HCT116 (cell line): ENCODE results near the gene USP48. TPM values are rescaled to one million over a fixed set of nuclear protein-coding genes. Genes with fewer than 3 reads are reported as not detected.

Source experiments
- ATAC-seq: fragments of 200-7000 bp; cut with Tn5 transposase; 2 replicates; pipeline ENCODE4 v1.9.1; 2020; ENCODE audit warnings: mild to moderate bottlenecking, moderate library complexity
- BruUV-seq: library from RNA; stranded (reverse); fragments of 400-500 nt; replicated peaks from 2 replicates; lab custom pipeline; 2021; lab: Mats Ljungman, UMichigan
- CTCF ChIA-PET: fragments of 300-600 bp; sonication (Branson Sonifier 250); formaldehyde crosslinking; loops from one replicate; lab custom pipeline; 2021; ENCODE audit warnings: antibody characterized with exemption; lab: Charles Lee
- POLR2A ChIA-PET: fragments of 300-600, 350-600 bp; sonication (Branson Sonifier 250); formaldehyde crosslinking; loops from one replicate; lab custom pipeline; 2021; ENCODE audit warnings: antibody characterized with exemption; lab: Charles Lee
- RAD21 ChIA-PET, 2 experiments: fragments of 300-600 bp; sonication (Branson Sonifier 250); formaldehyde crosslinking; loops; one replicate each; lab custom pipeline; 2023; ENCODE audit warnings: low total read pairs in 2 of 2; ENCODE audit not compliant: uncharacterized antibody in 2 of 2, unreplicated experiment in 2 of 2, low non-redundant PET in 1 of 2; lab: Charles Lee
- DNase-seq: peaks from one replicate; pipeline ENCODE4 v3.0.0-alpha.2; 2010; ENCODE audit warnings: low read depth, low spot score
- H2AFZ ChIP-seq: fragments of 200-600 bp; shearing (Covaris generic), sonication (generic); 2 replicates; pipeline ENCODE4 v1.6.1; 2017; ENCODE audit warnings: low read depth, mixed run types, mixed read lengths, antibody characterized with exemption, low read length; ENCODE audit not compliant: poor library complexity, severe bottlenecking
- H3K27ac ChIP-seq: 2 replicates; pipeline ENCODE4 v1.5.1; 2012; ENCODE audit warnings: low read depth, low read length
- H3K27me3 ChIP-seq: fragments of 200-600 bp; sonication (generic); 2 replicates; pipeline ENCODE4 v1.6.1; 2016; ENCODE audit warnings: mixed run types, low read length, mixed read lengths; ENCODE audit not compliant: insufficient read depth
- H3K36me3 ChIP-seq, 2 experiments: fragments of 200-500 bp in 1 of 2; fragments of 200-600 bp in 1 of 2; sonication (Bioruptor generic) in 1 of 2; sonication (generic) in 1 of 2; 2 replicates each; pipeline versions ENCODE4 v1.5.1 to v1.6.1; 2014 to 2016; ENCODE audit warnings: low read length in 2 of 2, inconsistent platforms in 1 of 2, mixed read lengths in 1 of 2, mixed run types in 1 of 2; ENCODE audit not compliant: insufficient read depth in 2 of 2, control insufficient read depth in 1 of 2
- H3K4me1 ChIP-seq, 2 experiments: fragments of 200-600 bp in 1 of 2; sonication (generic) in 1 of 2; 2 replicates each; pipeline versions ENCODE4 v1.5.1 to v1.6.1; 2012 to 2017; ENCODE audit warnings: low read length in 2 of 2, inconsistent platforms in 1 of 2, mild to moderate bottlenecking in 1 of 2, mixed read lengths in 1 of 2, mixed run types in 1 of 2, moderate library complexity in 1 of 2; ENCODE audit not compliant: insufficient read depth in 2 of 2, control insufficient read depth in 1 of 2
- H3K4me2 ChIP-seq: fragments of 200-600 bp; sonication (generic); 2 replicates; pipeline ENCODE4 v1.6.1; 2017; ENCODE audit warnings: mixed run types, low read length, mixed read lengths
- H3K4me3 ChIP-seq, 2 experiments: fragments of 200-600 bp in 1 of 2; sonication (generic) in 1 of 2; replicated peaks in 1 of 2; 2 replicates each; pipeline ENCODE4 v1.5.1; 2011 to 2016; ENCODE audit warnings: low read length in 2 of 2, control low read depth in 1 of 2, low read depth in 1 of 2, mild to moderate bottlenecking in 1 of 2, mixed read lengths in 1 of 2, mixed run types in 1 of 2
- H3K79me2 ChIP-seq: fragments of 200-600 bp; sonication (generic); 2 replicates; pipeline ENCODE4 v1.6.1; 2017; ENCODE audit warnings: mild to moderate bottlenecking, mixed run types, low read length, moderate library complexity, mixed read lengths; ENCODE audit not compliant: insufficient read depth
- H3K9ac ChIP-seq: fragments of 200-600 bp; sonication (generic); 2 replicates; pipeline ENCODE4 v1.6.1; 2016; ENCODE audit warnings: low read length, mixed read lengths
- H3K9me2 ChIP-seq: fragments of 200-600 bp; sonication (generic), shearing (Covaris generic); 2 replicates; pipeline ENCODE4 v1.6.1; 2017; ENCODE audit warnings: mixed run types, mild to moderate bottlenecking, moderate library complexity; ENCODE audit not compliant: insufficient read depth
- H3K9me3 ChIP-seq, 2 experiments: fragments of 200-500 bp in 1 of 2; fragments of 200-600 bp in 1 of 2; sonication (Bioruptor generic) in 1 of 2; sonication (generic) in 1 of 2; 2 replicates each; pipeline ENCODE4 v1.6.1; 2014 to 2017; ENCODE audit warnings: low read length in 2 of 2, mixed read lengths in 2 of 2, inconsistent platforms in 1 of 2, low read depth in 1 of 2, mild to moderate bottlenecking in 1 of 2, mixed run types in 1 of 2, moderate library complexity in 1 of 2; ENCODE audit not compliant: control insufficient read depth in 1 of 2, insufficient read depth in 1 of 2
- H4K20me1 ChIP-seq: fragments of 200-600 bp; sonication (generic), shearing (Covaris generic); 2 replicates; pipeline ENCODE4 v1.6.1; 2017; ENCODE audit warnings: mixed run types, mild to moderate bottlenecking, moderate library complexity; ENCODE audit not compliant: insufficient read depth
- ATF3 ChIP-seq: IDR thresholded peaks from 2 replicates; pipeline ENCODE4 v1.6.1; 2012
- CTCF ChIP-seq, 3 experiments: fragments of 200-600 bp in 1 of 3; sonication (generic) in 1 of 3; IDR thresholded peaks in 2 of 3; conservative IDR thresholded peaks in 1 of 3; 2 replicates each; pipeline ENCODE4 v1.5.1; 2012 to 2017; ENCODE audit warnings: low read depth in 2 of 3, low read length in 2 of 3, antibody characterized with exemption in 1 of 3, borderline replicate concordance in 1 of 3, control low read depth in 1 of 3, mild to moderate bottlenecking in 1 of 3, mixed read lengths in 1 of 3, mixed run types in 1 of 3, moderate library complexity in 1 of 3; ENCODE audit not compliant: insufficient read depth in 1 of 3
- ELF1 ChIP-seq: IDR thresholded peaks from 2 replicates; pipeline ENCODE4 v1.6.1; 2012; ENCODE audit warnings: low read depth, borderline replicate concordance
- JUND ChIP-seq: IDR thresholded peaks from 2 replicates; pipeline ENCODE4 v1.6.1; 2012
- POLR2A ChIP-seq: IDR thresholded peaks from 2 replicates; pipeline ENCODE4 v1.7.0; 2011; ENCODE audit warnings: borderline replicate concordance; ENCODE audit not compliant: insufficient read depth, insufficient read length; ENCODE audit errors: extremely low read depth
- POLR2AphosphoS5 ChIP-seq: IDR thresholded peaks from 2 replicates; pipeline ENCODE4 v1.6.1; 2011; ENCODE audit warnings: mild to moderate bottlenecking, low read depth, low read length, moderate library complexity
- REST ChIP-seq: IDR thresholded peaks from 2 replicates; pipeline ENCODE4 v1.6.1; 2012; ENCODE audit warnings: low read depth
- TCF7L2 ChIP-seq: IDR thresholded peaks from 2 replicates; pipeline ENCODE4 v1.7.0; 2011; ENCODE audit warnings: borderline replicate concordance, inconsistent platforms; ENCODE audit not compliant: insufficient read depth, insufficient read length; ENCODE audit errors: extremely low read depth
- YY1 ChIP-seq: IDR thresholded peaks from 2 replicates; pipeline ENCODE4 v1.6.1; 2011; ENCODE audit warnings: low read length, low read depth, moderate library complexity, mild to moderate bottlenecking; ENCODE audit not compliant: insufficient replicate concordance; ENCODE audit errors: extremely low read depth
- ZFX ChIP-seq: fragments of 450-650 bp; IDR thresholded peaks from 2 replicates; pipeline ENCODE4 v1.6.1; 2017
- ZNF274 ChIP-seq: fragments of 200-500 bp; sonication (Bioruptor generic); IDR thresholded peaks from 2 replicates; pipeline ENCODE4 v1.6.1; 2014; ENCODE audit warnings: mild to moderate bottlenecking, low read depth, low read length, inconsistent platforms
- intact Hi-C: fragments of 100-400 bp; cut with micrococcal nuclease; formaldehyde crosslinking; loops from 2 replicates; pipeline ENCODE4 v1.10.0; 2022
- total RNA-seq: library from RNA; stranded (reverse); gene quantifications from one replicate; pipeline ENCODE4 v1.2.1, GENCODE V29; 2021; ENCODE audit not compliant: unreplicated experiment
- TF ChIP-seq, protein P1 (sequence below): IDR thresholded peaks from 2 replicates; pipeline ENCODE4 v1.6.1; 2011; ENCODE audit warnings: mild to moderate bottlenecking, low read length, moderate library complexity; ENCODE audit not compliant: insufficient replicate concordance; ENCODE audit errors: extremely low read depth

The USP48 gene
- total RNA-seq, 1 experiment from 2014 or later: 54.8 TPM

- TF ChIP-seq REST (no peak), POLR2A (no peak), JUND (no peak), ZFX (no peak)
Observed at GRCh38 chr1:21641076-21641475, 141.9 kb downstream of the USP48 start (continued).

- H3K9me3 ChIP-seq: no peaks in the 10 kb centered on the region
- peaks cover 24 to 43% of the 10 kb centered on the region in 2 experiments for H3K4me1 ChIP-seq
- no peak overlapping the region for H3K9ac ChIP-seq
- no peaks in the 10 kb centered on the region for H3K27me3 ChIP-seq
- DNase-seq (no peak), ATAC-seq (no peak)
- H3K4me2 ChIP-seq: no peak overlapping the region
- CTCF ChIA-PET: no interaction called here
- BruUV-seq: no TSS peak
- TF ChIP-seq ZNF274 (no peak), ELF1 (no peak), REST (no peak), ATF3 (no peak), POLR2AphosphoS5 (no peak), CTCF (IDR thresholded peaks at IDR 0.05 in 2 of 3, conservative IDR thresholded peaks at IDR 0.05 in 1 of 3; ENCODE audit: borderline replicate concordance in 1 of 3, insufficient read depth in 1 of 3, low read depth in 2 of 3, low read length in 2 of 3) (no peak), YY1 (no peak), POLR2A (no peak), TCF7L2 (no peak)
- TF ChIP-seq, protein P1, sequence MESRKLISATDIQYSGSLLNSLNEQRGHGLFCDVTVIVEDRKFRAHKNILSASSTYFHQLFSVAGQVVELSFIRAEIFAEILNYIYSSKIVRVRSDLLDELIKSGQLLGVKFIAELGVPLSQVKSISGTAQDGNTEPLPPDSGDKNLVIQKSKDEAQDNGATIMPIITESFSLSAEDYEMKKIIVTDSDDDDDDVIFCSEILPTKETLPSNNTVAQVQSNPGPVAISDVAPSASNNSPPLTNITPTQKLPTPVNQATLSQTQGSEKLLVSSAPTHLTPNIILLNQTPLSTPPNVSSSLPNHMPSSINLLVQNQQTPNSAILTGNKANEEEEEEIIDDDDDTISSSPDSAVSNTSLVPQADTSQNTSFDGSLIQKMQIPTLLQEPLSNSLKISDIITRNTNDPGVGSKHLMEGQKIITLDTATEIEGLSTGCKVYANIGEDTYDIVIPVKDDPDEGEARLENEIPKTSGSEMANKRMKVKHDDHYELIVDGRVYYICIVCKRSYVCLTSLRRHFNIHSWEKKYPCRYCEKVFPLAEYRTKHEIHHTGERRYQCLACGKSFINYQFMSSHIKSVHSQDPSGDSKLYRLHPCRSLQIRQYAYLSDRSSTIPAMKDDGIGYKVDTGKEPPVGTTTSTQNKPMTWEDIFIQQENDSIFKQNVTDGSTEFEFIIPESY: no peak
- H3K9me2 ChIP-seq: no peaks in the 10 kb centered on the region
- POLR2A ChIA-PET: no interaction called here
- intact Hi-C loops: no loop called here
- no peaks in the 10 kb centered on the region for H4K20me1 ChIP-seq
- no peak overlapping the region for H2AFZ ChIP-seq
- no peaks in the 10 kb centered on the region for H3K36me3 ChIP-seq
- H3K4me3 ChIP-seq: no peak overlapping the region
- RAD21 ChIA-PET: no interaction called here
- no peaks in the 10 kb centered on the region for H3K79me2 ChIP-seq
- H3K27ac ChIP-seq: no peak overlapping the region; the same call in 1 of the 2 replicates
Observed at GRCh38 chr1:21640653-21641052, 142.3 kb downstream of the USP48 start.
